GM12892 (cell line): ENCODE results near the gene SLC13A2.

Experiments
- POLR2A ChIP-seq: IDR thresholded peaks from 2 replicates; pipeline ENCODE4 v1.6.1; 2011; ENCODE audit warnings: low read depth, low read length, control low read depth
- POLR2AphosphoS5 ChIP-seq: IDR thresholded peaks from 2 replicates; pipeline ENCODE4 v1.6.1; 2011; ENCODE audit warnings: low read depth, low read length, control low read depth
- TAF1 ChIP-seq: IDR thresholded peaks from 2 replicates; pipeline ENCODE4 v1.6.1; 2011; ENCODE audit warnings: low read depth, mild to moderate bottlenecking, control low read depth, low read length, borderline replicate concordance

DNA sequence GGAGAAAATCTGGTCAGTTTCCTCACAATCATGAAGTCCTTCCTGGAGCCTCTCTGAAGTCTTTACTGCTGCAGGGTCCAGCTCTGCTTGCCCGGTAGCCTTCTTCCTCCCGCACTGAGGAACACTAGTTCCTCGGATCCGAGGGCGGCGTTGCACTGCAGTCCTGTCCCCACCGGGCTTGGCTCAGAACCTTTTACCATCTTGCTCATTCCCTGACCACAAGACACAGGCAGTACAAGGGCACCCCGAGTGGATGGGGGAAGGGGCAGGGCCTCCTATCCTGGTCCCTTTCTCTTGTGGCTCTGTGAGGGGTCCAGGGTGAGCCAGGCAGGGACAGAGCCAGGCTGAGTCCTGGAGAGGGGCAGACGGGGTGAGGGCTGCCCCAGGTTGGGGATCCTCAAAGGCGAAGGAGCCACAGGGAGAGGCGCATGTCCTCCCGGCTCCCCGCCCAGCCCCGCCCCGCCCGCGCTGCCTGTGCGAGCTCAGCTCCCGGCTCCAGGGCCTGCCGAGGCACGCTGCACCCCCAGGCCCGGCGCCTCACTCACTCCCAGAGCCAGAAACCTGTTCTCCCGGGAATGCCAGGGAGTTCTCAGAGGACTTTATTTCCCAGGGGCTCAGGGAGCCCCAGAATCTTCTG lies 34.2 kb downstream of the SLC13A2 start:
- no peak for TF ChIP-seq TAF1
- TF ChIP-seq POLR2A, result no peak
- TF ChIP-seq POLR2AphosphoS5, result no peak
